Stimulated activated CD8-positive, alpha-beta memory T cell treated with anti-CD3 and anti-CD28 coated beads, Interleukin-15, amount 100 ng/mL, for 48 hours (primary cell): Measurements from ENCODE around the gene POU6F1.
"Not testable (repeated sequence)": the region's sequence is repeated elsewhere in the genome, so short reads cannot be mapped to it uniquely, and the experiment has no call there.

Source experiments
- DNase-seq, 2 donors: peaks; one replicate each; pipeline ENCODE4 v3.0.0-alpha.2; 2020; ENCODE audit warnings: low read depth in 2 of 2

Gene POU6F1

GRCh38 chr12:51229116-51229809, 11.4 kb upstream of the POU6F1 start:
- no peak for DNase-seq

GRCh38 chr12:51227962-51228361, 10.1 kb upstream of the POU6F1 start:
- no peak for DNase-seq

GRCh38 chr12:51227112-51227511, 9.2 kb upstream of the POU6F1 start:
- DNase-seq = not testable (repeated sequence)

GRCh38 chr12:51225771-51226170, 7.9 kb upstream of the POU6F1 start:
- DNase-seq = no peak

- no peak for DNase-seq
These were observed 7.4 kb upstream of the POU6F1 start for GRCh38 chr12:51225234-51225633.

GRCh38 chr12:51224625-51225024, 6.8 kb upstream of the POU6F1 start:
- DNase-seq = no peak

- no peak for DNase-seq
These were observed 4.6 kb upstream of the POU6F1 start for GRCh38 chr12:51222461-51222860.

- DNase-seq = not testable (repeated sequence)
These were observed 2.0 kb upstream of the POU6F1 start for GRCh38 chr12:51219857-51220256.

GRCh38 chr12:51219322-51219721, 1.5 kb upstream of the POU6F1 start:
- DNase-seq = no peak

- DNase-seq = no peak
These were observed 822 bp upstream of the POU6F1 start for GRCh38 chr12:51218607-51219161.

- DNase-seq = peak in 1 of 2 donors; percentile 21
These were observed 512 bp downstream of the POU6F1 start for GRCh38 chr12:51217133-51217967.

- no peak for DNase-seq
These were observed 1.2 kb downstream of the POU6F1 start for GRCh38 chr12:51216642-51217041.

- no peak for DNase-seq
These were observed 3.0 kb downstream of the POU6F1 start for GRCh38 chr12:51214895-51215294.

GRCh38 chr12:51210690-51211395, 7.0 kb downstream of the POU6F1 start:
- DNase-seq = no peak

- DNase-seq = no peak
These were observed 8.6 kb downstream of the POU6F1 start for GRCh38 chr12:51209259-51209658.

GRCh38 chr12:51208016-51208660, 9.7 kb downstream of the POU6F1 start:
- no peak for DNase-seq

GRCh38 chr12:51205350-51205749, 12.5 kb downstream of the POU6F1 start:
- no peak for DNase-seq

GRCh38 chr12:51202718-51203117, 15.1 kb downstream of the POU6F1 start:
- DNase-seq = no peak

GRCh38 chr12:51200806-51201205, 17.1 kb downstream of the POU6F1 start:
- no peak for DNase-seq

GRCh38 chr12:51200156-51200555, 17.7 kb downstream of the POU6F1 start:
- DNase-seq = no peak

GRCh38 chr12:51199366-51199945, 18.4 kb downstream of the POU6F1 start:
- no peak for DNase-seq
